SK-N-SH (cell line): ENCODE data around the gene RND2. TPM values are rescaled to one million over a fixed set of nuclear protein-coding genes. Genes with fewer than 3 reads are reported as not detected.
"Not testable (repeated sequence)": the region's sequence is repeated elsewhere in the genome, so short reads cannot be mapped to it uniquely, and the experiment has no call there.

Experiments
- CTCF ChIA-PET: fragments of 300-600, 350-600 bp; formaldehyde crosslinking; extraction: SDS; loops from one replicate; lab custom pipeline; 2021; lab: Yijun Ruan, JAX
- POLR2A ChIA-PET: fragments of 350-600 bp; sonication (Branson Sonifier 250); formaldehyde crosslinking; extraction: SDS; loops from one replicate; lab custom pipeline; 2020; ENCODE audit warnings: antibody characterized with exemption, inconsistent platforms; lab: Yijun Ruan, JAX
- DNase-seq: peaks from one replicate; pipeline ENCODE4 v3.0.0; 2012
- H2AFZ ChIP-seq: fragments of 200-600 bp; sonication (generic); 2 replicates; pipeline ENCODE4 v1.8.1; 2016; ENCODE audit warnings: antibody characterized with exemption, mild to moderate bottlenecking, low read depth
- H3F3A ChIP-seq: fragments of 200-600 bp; sonication (generic); replicated peaks from 2 replicates; pipeline ENCODE3; 2016; ENCODE audit warnings: antibody characterized with exemption, mild to moderate bottlenecking; ENCODE audit not compliant: insufficient read depth
- H3K27ac ChIP-seq, 2 experiments: fragments of 200-500 bp in 1 of 2; fragments of 200-600 bp in 1 of 2; sonication (Bioruptor generic) in 1 of 2; sonication (generic), shearing (Covaris generic) in 1 of 2; 2 replicates each; pipeline versions ENCODE4 v1.5.1 to v1.6.1; 2014 to 2016; ENCODE audit warnings: low read depth in 2 of 2, inconsistent platforms in 1 of 2, low read length in 1 of 2, mild to moderate bottlenecking in 1 of 2, mixed read lengths in 1 of 2
- H3K27me3 ChIP-seq: fragments of 200-600 bp; sonication (generic), shearing (Covaris generic); 2 replicates; pipeline ENCODE4 v1.6.1; 2016; ENCODE audit warnings: mixed run types; ENCODE audit not compliant: insufficient read depth
- H3K36me3 ChIP-seq, 2 experiments: fragments of 200-500 bp in 1 of 2; fragments of 200-600 bp in 1 of 2; sonication (Bioruptor generic) in 1 of 2; sonication (generic) in 1 of 2; replicated peaks in 1 of 2; 2 replicates each; pipeline versions ENCODE3 to v1.5.1; 2014 to 2016; ENCODE audit warnings: low read length in 1 of 2, mild to moderate bottlenecking in 1 of 2; ENCODE audit not compliant: insufficient read depth in 2 of 2, control insufficient read depth in 1 of 2
- H3K4me1 ChIP-seq, 2 experiments: fragments of 200-500 bp in 1 of 2; fragments of 200-600 bp in 1 of 2; sonication (Bioruptor generic) in 1 of 2; sonication (generic), shearing (Covaris generic) in 1 of 2; 2 replicates each; pipeline versions ENCODE4 v1.5.1 to v1.6.1; 2014 to 2016; ENCODE audit warnings: low read depth in 1 of 2, low read length in 1 of 2, mixed run types in 1 of 2; ENCODE audit not compliant: insufficient read depth in 2 of 2, control insufficient read depth in 1 of 2
- H3K4me2 ChIP-seq: fragments of 200-600 bp; sonication (generic), shearing (Covaris generic); 2 replicates; pipeline ENCODE4 v1.6.1; 2017; ENCODE audit warnings: mixed run types
- H3K4me3 ChIP-seq, 2 experiments: fragments of 200-500 bp in 1 of 2; fragments of 200-600 bp in 1 of 2; sonication (Bioruptor generic) in 1 of 2; sonication (generic), shearing (Covaris generic) in 1 of 2; 2 replicates each; pipeline versions ENCODE4 v1.5.1 to v1.8.1; 2014 to 2016; ENCODE audit warnings: low read depth in 2 of 2, inconsistent platforms in 1 of 2, low read length in 1 of 2, mild to moderate bottlenecking in 1 of 2, mixed read lengths in 1 of 2, moderate library complexity in 1 of 2
- H3K79me2 ChIP-seq: fragments of 200-600 bp; sonication (generic); 2 replicates; pipeline ENCODE4 v1.8.1; 2017; ENCODE audit warnings: mild to moderate bottlenecking; ENCODE audit not compliant: insufficient read depth
- H3K9ac ChIP-seq: fragments of 200-600 bp; sonication (generic); 2 replicates; pipeline ENCODE4 v1.6.1; 2017; ENCODE audit warnings: mixed run types
- H3K9me2 ChIP-seq: fragments of 200-600 bp; sonication (generic); 2 replicates; pipeline ENCODE4 v1.6.1; 2017; ENCODE audit warnings: mixed run types
- H3K9me3 ChIP-seq: fragments of 200-600 bp; sonication (generic); 2 replicates; pipeline ENCODE4 v1.6.1; 2017; ENCODE audit warnings: mixed run types, mild to moderate bottlenecking, moderate library complexity
- H4K20me1 ChIP-seq: fragments of 200-600 bp; sonication (generic); 2 replicates; pipeline ENCODE4 v1.6.1; 2017; ENCODE audit warnings: mild to moderate bottlenecking, mixed run types; ENCODE audit not compliant: insufficient read depth
- ELF1 ChIP-seq: IDR thresholded peaks from 2 replicates; pipeline ENCODE4 v1.4.0; 2012
- EP300 ChIP-seq, 2 experiments: IDR thresholded peaks; 2 replicates each; pipeline versions ENCODE4 v1.4.0 to v1.6.1; 2012; ENCODE audit warnings: borderline replicate concordance in 1 of 2, low read depth in 1 of 2, low read length in 1 of 2
- EZH2phosphoT487 ChIP-seq: fragments of 200-600 bp; sonication (generic); IDR thresholded peaks from 2 replicates; pipeline ENCODE4 v1.6.1; 2017; ENCODE audit warnings: low read depth, mixed run types, mild to moderate bottlenecking, antibody characterized with exemption, moderate library complexity, borderline replicate concordance
- FOXJ3 ChIP-seq: sonication (generic); formaldehyde crosslinking; IDR thresholded peaks from 2 replicates; pipeline ENCODE4 v1.5.1; 2020; ENCODE audit warnings: mild to moderate bottlenecking, missing genetic modification reagents
- GABPA ChIP-seq: IDR thresholded peaks from 2 replicates; pipeline ENCODE4 v1.4.0; 2012; ENCODE audit warnings: low read depth, mild to moderate bottlenecking
- GATA2 ChIP-seq: sonication (generic); formaldehyde crosslinking; IDR thresholded peaks from 2 replicates; pipeline ENCODE4 v1.5.0; 2020; ENCODE audit warnings: mild to moderate bottlenecking, missing genetic modification reagents
- JUND ChIP-seq: IDR thresholded peaks from 2 replicates; pipeline ENCODE4 v1.4.0; 2012
- MAX ChIP-seq: IDR thresholded peaks from 2 replicates; pipeline ENCODE4 v1.4.0; 2012; ENCODE audit warnings: low read depth
- MEF2A ChIP-seq: IDR thresholded peaks from 2 replicates; pipeline ENCODE4 v1.4.0; 2012; ENCODE audit warnings: low read depth, borderline replicate concordance
- NFIC ChIP-seq: IDR thresholded peaks from 2 replicates; pipeline ENCODE4 v1.4.0; 2012; ENCODE audit warnings: borderline replicate concordance
- NRF1 ChIP-seq: IDR thresholded peaks from 2 replicates; pipeline ENCODE4 v1.6.1; 2012; ENCODE audit warnings: low read depth, mild to moderate bottlenecking, low read length
- RAD21 ChIP-seq: IDR thresholded peaks from 2 replicates; pipeline ENCODE4 v1.6.1; 2012; ENCODE audit warnings: mild to moderate bottlenecking, low read length
- RFX5 ChIP-seq: IDR thresholded peaks from 2 replicates; pipeline ENCODE4 v1.6.1; 2012; ENCODE audit warnings: mild to moderate bottlenecking, improper control_type of control experiment, low read length
- RXRA ChIP-seq: IDR thresholded peaks from 2 replicates; pipeline ENCODE4 v1.4.0; 2012; ENCODE audit warnings: low read depth, mild to moderate bottlenecking, borderline replicate concordance
- SIN3A ChIP-seq: IDR thresholded peaks from 2 replicates; pipeline ENCODE4 v1.6.1; 2012; ENCODE audit warnings: low read depth, mild to moderate bottlenecking, low read length, moderate library complexity, borderline replicate concordance
- SMC3 ChIP-seq: IDR thresholded peaks from 2 replicates; pipeline ENCODE4 v1.6.1; 2012; ENCODE audit warnings: low read depth, low read length, improper control_type of control experiment
- TEAD4 ChIP-seq: IDR thresholded peaks from 2 replicates; pipeline ENCODE4 v1.4.0; 2012; ENCODE audit warnings: mild to moderate bottlenecking, borderline replicate concordance; ENCODE audit not compliant: insufficient read depth
- YY1 ChIP-seq: IDR thresholded peaks from 2 replicates; pipeline ENCODE4 v1.4.0; 2012; ENCODE audit warnings: low read depth, mild to moderate bottlenecking
- ZBTB33 ChIP-seq: IDR thresholded peaks from 2 replicates; pipeline ENCODE4 v1.4.0; 2012; ENCODE audit warnings: low read depth, borderline replicate concordance
- WGBS: methylation state at CpG from one replicate; pipeline ENCODE4 v1.1.6; 2017; ENCODE audit warnings: low lambda C conversion rate; 5-methylcytosine and 5-hydroxymethylcytosine counted together
- polyA plus RNA-seq, 3 experiments: library from polyadenylated mRNA; depleted of rRNA; stranded (reverse); fragments of >200 nt; gene quantifications; 2 replicates each; pipeline ENCODE4 v1.2.3, GENCODE V29; 2012
- TF ChIP-seq, protein P1 (sequence below): fragments of 150-350 bp; IDR thresholded peaks from 2 replicates; pipeline ENCODE4 v1.6.1; 2017; ENCODE audit warnings: antibody characterized with exemption, low read length, low read depth, borderline replicate concordance

The RND2 gene
- polyA plus RNA-seq, 1 of the 3 experiments (the other 2 are of a cell fraction), result 8.9 TPM

- H4K20me1 ChIP-seq, DNase-seq, H3F3A ChIP-seq, H3K4me3 ChIP-seq, H3K4me2 ChIP-seq, H3K4me1 ChIP-seq, CTCF ChIA-PET, H3K9me2 ChIP-seq, H3K79me2 ChIP-seq, H3K27ac ChIP-seq, H3K27me3 ChIP-seq, H3K9ac ChIP-seq, POLR2A ChIA-PET, H2AFZ ChIP-seq, H3K9me3 ChIP-seq: not testable (repeated sequence)
- H3K36me3 ChIP-seq, result peaks cover 3 to 14% of the 10 kb centered on the region in 2 experiments
- 99% methylated on average over 7 of the region's 7 CpGs for WGBS
These were observed 28.0 kb downstream of the RND2 start for GRCh38 chr17:43053008-43053407.

DNA sequence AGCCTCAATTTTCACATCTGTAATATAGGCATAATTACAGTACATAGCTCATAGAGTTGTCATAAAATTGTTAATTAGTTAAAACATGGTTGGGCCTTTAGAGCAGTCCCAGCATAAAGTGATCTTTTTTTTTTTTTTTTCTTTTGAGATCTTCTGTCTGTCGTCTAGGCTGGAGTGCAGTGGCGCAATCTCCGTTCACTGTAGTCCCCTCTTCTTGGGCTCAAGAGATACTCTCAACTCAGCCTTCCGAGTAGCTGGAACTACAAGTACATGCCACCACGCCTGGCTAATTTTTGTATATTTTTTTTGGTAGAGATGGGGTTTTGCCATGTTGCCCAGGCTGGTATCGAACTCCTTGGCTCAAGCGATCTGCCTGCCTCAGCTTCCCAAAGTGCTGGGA lies 31.0 kb downstream of the RND2 start:
- Histone ChIP-seq H3K27me3 (no peaks in the 10 kb centered on the region), H3K9ac (no peak overlapping the region), H3K27ac (no peak overlapping the region), H2AFZ (no peak overlapping the region), H3K9me2 (no peaks in the 10 kb centered on the region), H3K79me2 (no peaks in the 10 kb centered on the region), H3K4me2 (no peak overlapping the region), H3K36me3 (peaks cover 0 to 15% of the 10 kb centered on the region in 2 experiments), H3K4me3 (no peak overlapping the region), H3F3A (no peaks in the 10 kb centered on the region), H3K9me3 (no peaks in the 10 kb centered on the region), H4K20me1 (no peaks in the 10 kb centered on the region), H3K4me1 (no peaks in the 10 kb centered on the region)
- 99% methylated on average over 7 of the region's 7 CpGs for WGBS
- POLR2A ChIA-PET, result interaction anchor here (0.6 kb wide), 1 partner anchor 48 kb away, joined by 4 read pairs; no protein-coding TSS in a partner anchor
- TF ChIP-seq NFIC (no peak), FOXJ3 (no peak), YY1 (no peak), RFX5 (no peak)
- CTCF ChIA-PET, result interaction anchor here (0.6 to 1.5 kb wide), 3 partner anchors 25 to 103 kb away, joined by 3 to 5 read pairs (median 3); no protein-coding TSS in a partner anchor
- DNase-seq, result no peak

- Histone ChIP-seq H3K4me2 (no peak overlapping the region), H3K27ac (no peak overlapping the region), H3K36me3 (peaks cover 0 to 10% of the 10 kb centered on the region in 2 experiments), H3K27me3 (no peaks in the 10 kb centered on the region), H3K9me2 (no peaks in the 10 kb centered on the region), H3K79me2 (no peaks in the 10 kb centered on the region), H3K4me3 (no peak overlapping the region), H3K9ac (no peak overlapping the region), H4K20me1 (no peaks in the 10 kb centered on the region), H3F3A (no peaks in the 10 kb centered on the region), H3K9me3 (no peaks in the 10 kb centered on the region), H2AFZ (no peak overlapping the region), H3K4me1 (no peaks in the 10 kb centered on the region)
- POLR2A ChIA-PET, result no interaction called here
- no peak for DNase-seq
- CTCF ChIA-PET, result interaction anchor here (1.0 kb wide), 1 partner anchor 19 kb away, joined by 4 read pairs; no protein-coding TSS in a partner anchor
- TF ChIP-seq SIN3A, result no peak
- TF ChIP-seq RFX5, result no peak
- no peak for TF ChIP-seq EZH2phosphoT487
- no peak for TF ChIP-seq EP300 (IDR thresholded peaks at IDR 0.05; ENCODE audit: borderline replicate concordance in 1 of 2, low read depth in 1 of 2, low read length in 1 of 2)
- no peak for TF ChIP-seq ELF1
- no peak for TF ChIP-seq ZBTB33
- TF ChIP-seq RXRA, result no peak
- TF ChIP-seq SMC3, result no peak
- TF ChIP-seq TEAD4, result no peak
- TF ChIP-seq GATA2, result no peak
- no peak for TF ChIP-seq MAX
- TF ChIP-seq, protein P1, sequence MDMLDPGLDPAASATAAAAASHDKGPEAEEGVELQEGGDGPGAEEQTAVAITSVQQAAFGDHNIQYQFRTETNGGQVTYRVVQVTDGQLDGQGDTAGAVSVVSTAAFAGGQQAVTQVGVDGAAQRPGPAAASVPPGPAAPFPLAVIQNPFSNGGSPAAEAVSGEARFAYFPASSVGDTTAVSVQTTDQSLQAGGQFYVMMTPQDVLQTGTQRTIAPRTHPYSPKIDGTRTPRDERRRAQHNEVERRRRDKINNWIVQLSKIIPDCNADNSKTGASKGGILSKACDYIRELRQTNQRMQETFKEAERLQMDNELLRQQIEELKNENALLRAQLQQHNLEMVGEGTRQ, result no peak
- no peak for TF ChIP-seq NRF1
- TF ChIP-seq RAD21, result no peak
- no peak for TF ChIP-seq JUND
- no peak for TF ChIP-seq GABPA
- TF ChIP-seq MEF2A, result no peak
- WGBS, result 91% methylated on average over 10 of the region's 10 CpGs
These were observed 38.1 kb downstream of the RND2 start for GRCh38 chr17:43062984-43063638.
